SU-DHL-6 (cell line): Measurements from ENCODE around the gene MRPL41.

ENCODE experiments used
- H2AFZ ChIP-seq: fragments of 200-600 bp; sonication (generic); 2 replicates; pipeline ENCODE4 v1.6.1; 2014; ENCODE audit warnings: low read depth, mild to moderate bottlenecking, moderate library complexity, mixed read lengths, antibody characterized with exemption, low read length; ENCODE audit not compliant: severe bottlenecking
- H3F3A ChIP-seq: fragments of 200-600 bp; shearing (Covaris generic); 2 replicates; pipeline ENCODE4 v1.6.0; 2016; ENCODE audit warnings: antibody characterized with exemption, mild to moderate bottlenecking; ENCODE audit not compliant: insufficient read depth
- H3K27ac ChIP-seq: fragments of 200-600 bp; sonication (generic); 2 replicates; pipeline ENCODE4 v1.5.1; 2016; ENCODE audit warnings: low read depth, mild to moderate bottlenecking, low read length, moderate library complexity, mixed read lengths
- H3K27me3 ChIP-seq: fragments of 200-600 bp; sonication (generic), shearing (Covaris generic); 2 replicates; pipeline ENCODE4 v1.6.0; 2014; ENCODE audit warnings: mild to moderate bottlenecking, low read length
- H3K36me3 ChIP-seq: fragments of 200-600 bp; sonication (generic); 2 replicates; pipeline ENCODE4 v1.6.1; 2014; ENCODE audit warnings: mild to moderate bottlenecking, low read length, mixed read lengths
- H3K4me2 ChIP-seq: fragments of 300-600, 200-600 bp; shearing (Covaris generic), sonication (generic); 2 replicates; pipeline ENCODE4 v1.6.0; 2014; ENCODE audit warnings: low read length, low read depth, mild to moderate bottlenecking; ENCODE audit not compliant: poor library complexity, severe bottlenecking
- H3K4me3 ChIP-seq: fragments of 200-600 bp; sonication (generic); 2 replicates; pipeline ENCODE4 v1.5.1; 2014; ENCODE audit warnings: antibody characterized with exemption, low read length, mild to moderate bottlenecking, mixed read lengths; ENCODE audit not compliant: insufficient read depth, poor library complexity, severe bottlenecking
- H3K79me2 ChIP-seq: fragments of 200-600 bp; sonication (generic); 2 replicates; pipeline ENCODE4 v1.6.1; 2014; ENCODE audit warnings: mild to moderate bottlenecking, low read length, moderate library complexity; ENCODE audit not compliant: insufficient read depth
- H3K9ac ChIP-seq: fragments of 200-600 bp; sonication (generic); 2 replicates; pipeline ENCODE4 v1.7.0; 2014; ENCODE audit warnings: mild to moderate bottlenecking, low read length
- H3K9me2 ChIP-seq: fragments of 200-600 bp; sonication (generic); replicated peaks from 2 replicates; pipeline ENCODE4 v1.6.1; 2014; ENCODE audit warnings: low read length; ENCODE audit not compliant: insufficient read depth
- H3K9me3 ChIP-seq: fragments of 200-600 bp; sonication (generic); 2 replicates; pipeline ENCODE4 v1.6.1; 2014; ENCODE audit warnings: low read length, mixed read lengths; ENCODE audit not compliant: insufficient read depth
- H4K20me1 ChIP-seq: fragments of 200-600 bp; sonication (generic); 2 replicates; pipeline ENCODE4 v1.6.1; 2014; ENCODE audit warnings: low read depth, mild to moderate bottlenecking, antibody characterized with exemption, low read length, moderate library complexity, mixed read lengths
- CTCF ChIP-seq: fragments of 200-600 bp; sonication (generic); IDR thresholded peaks from one replicate; pipeline ENCODE4 v1.5.1; 2017; ENCODE audit warnings: antibody characterized with exemption, mild to moderate bottlenecking, low read length, moderate library complexity; ENCODE audit not compliant: insufficient read depth, poor library complexity, severe bottlenecking
- EZH2phosphoT487 ChIP-seq: fragments of 200-600 bp; sonication (generic), shearing (Covaris generic); conservative IDR thresholded peaks from 2 replicates; pipeline ENCODE4 v1.6.1; 2018; ENCODE audit warnings: mild to moderate bottlenecking, antibody characterized with exemption, low read length, moderate library complexity, mixed read lengths

MRPL41 gene

GRCh38 chr9:137542486-137542885 lies 9.2 kb upstream of the MRPL41 start:
- Histone ChIP-seq H3K9me2 (no peaks in the 10 kb centered on the region), H3K36me3 (no peaks in the 10 kb centered on the region), H3K27ac (no peak overlapping the region), H3F3A (no peaks in the 10 kb centered on the region), H3K9me3 (no peaks in the 10 kb centered on the region), H3K4me3 (no peak overlapping the region), H3K4me2 (no peak overlapping the region), H3K79me2 (no peaks in the 10 kb centered on the region), H2AFZ (no peak overlapping the region), H3K27me3 (no peaks in the 10 kb centered on the region), H3K9ac (no peak overlapping the region), H4K20me1 (no peaks in the 10 kb centered on the region)
- TF ChIP-seq EZH2phosphoT487 (no peak), CTCF (no peak)

- Histone ChIP-seq H2AFZ (no peak overlapping the region), H3K9ac (no peak overlapping the region), H3F3A (no peaks in the 10 kb centered on the region), H3K27me3 (no peaks in the 10 kb centered on the region), H3K9me3 (no peaks in the 10 kb centered on the region), H3K9me2 (no peaks in the 10 kb centered on the region), H3K36me3 (no peaks in the 10 kb centered on the region), H4K20me1 (no peaks in the 10 kb centered on the region), H3K79me2 (no peaks in the 10 kb centered on the region), H3K4me2 (no peak overlapping the region), H3K4me3 (no peak overlapping the region), H3K27ac (no peak overlapping the region)
- TF ChIP-seq EZH2phosphoT487, result no peak
- no peak for TF ChIP-seq CTCF
These were observed 8.3 kb upstream of the MRPL41 start for GRCh38 chr9:137543237-137543963.

GRCh38 chr9:137544176-137544760 lies 7.4 kb upstream of the MRPL41 start:
- Histone ChIP-seq H3K9ac (no peak overlapping the region), H2AFZ (no peak overlapping the region), H3K9me3 (no peaks in the 10 kb centered on the region), H3K9me2 (no peaks in the 10 kb centered on the region), H4K20me1 (no peaks in the 10 kb centered on the region), H3K79me2 (no peaks in the 10 kb centered on the region), H3K27ac (no peak overlapping the region), H3K4me3 (no peak overlapping the region), H3K36me3 (no peaks in the 10 kb centered on the region), H3K27me3 (no peaks in the 10 kb centered on the region), H3K4me2 (no peak overlapping the region), H3F3A (no peaks in the 10 kb centered on the region)
- no peak for TF ChIP-seq CTCF
